Posterior cingulate gyrus (tissue), 11 donors: ENCODE results near the gene HOXD13.
A peak's percentile ranks its signal among the peaks of the same experiment; 100 is the strongest.

Source experiments
- DNase-seq, 10 donors: peaks; one replicate each; pipeline versions ENCODE4 v3.0.0 to v3.0.0-alpha.2; 2020 to 2021; ENCODE audit warnings: mixed read lengths in 3 of 10
- intact Hi-C: fragments of 100-400 bp; cut with DNase I; formaldehyde crosslinking; loops from one replicate; pipeline ENCODE4 v1.15.1; 2023

The HOXD13 gene

DNA sequence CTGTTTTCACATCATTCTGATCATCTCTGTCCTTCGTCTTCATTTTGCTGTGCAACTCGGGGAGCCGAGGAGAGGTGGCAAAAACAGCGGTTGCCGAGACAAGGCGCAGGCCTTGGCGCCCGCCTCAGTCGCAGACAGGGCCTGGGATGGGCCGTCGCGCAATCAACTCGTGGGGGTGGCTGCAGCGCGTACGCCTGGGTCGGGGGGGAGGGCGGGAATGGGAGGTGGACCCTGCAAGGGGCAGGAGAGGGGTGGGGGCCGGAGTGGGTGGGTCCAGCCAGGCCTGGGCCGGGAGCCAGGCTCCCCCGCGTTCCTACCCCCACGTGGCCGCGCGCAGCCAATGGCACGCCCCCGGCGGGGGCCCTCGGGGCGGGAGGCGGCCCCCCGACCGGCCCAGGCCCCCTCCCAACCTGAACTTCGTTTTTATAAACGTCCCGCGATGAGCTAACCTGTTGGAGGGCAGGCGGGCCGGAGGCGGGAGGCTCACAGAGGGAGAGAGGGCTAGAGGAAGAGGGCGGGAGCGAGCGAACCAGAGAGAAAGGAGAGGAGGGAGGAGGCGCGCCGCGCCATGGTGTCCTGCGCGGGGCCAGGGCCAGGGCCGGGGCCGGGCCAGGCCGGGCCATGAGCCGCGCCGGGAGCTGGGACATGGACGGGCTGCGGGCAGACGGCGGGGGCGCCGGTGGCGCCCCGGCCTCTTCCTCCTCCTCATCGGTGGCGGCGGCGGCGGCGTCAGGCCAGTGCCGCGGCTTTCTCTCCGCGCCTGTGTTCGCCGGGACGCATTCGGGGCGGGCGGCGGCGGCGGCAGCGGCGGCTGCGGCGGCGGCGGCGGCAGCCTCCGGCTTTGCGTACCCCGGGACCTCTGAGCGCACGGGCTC lies at the start of gene HOXD13:
HOXD13 (plus strand) TSS at position 452 of the 875 bp plus-strand sequence; CDS start at position 622, 170 bp downstream.
- intact Hi-C loops: no loop called here
- DNase-seq: peak in 1 of 10 donors; percentile 72

DNA sequence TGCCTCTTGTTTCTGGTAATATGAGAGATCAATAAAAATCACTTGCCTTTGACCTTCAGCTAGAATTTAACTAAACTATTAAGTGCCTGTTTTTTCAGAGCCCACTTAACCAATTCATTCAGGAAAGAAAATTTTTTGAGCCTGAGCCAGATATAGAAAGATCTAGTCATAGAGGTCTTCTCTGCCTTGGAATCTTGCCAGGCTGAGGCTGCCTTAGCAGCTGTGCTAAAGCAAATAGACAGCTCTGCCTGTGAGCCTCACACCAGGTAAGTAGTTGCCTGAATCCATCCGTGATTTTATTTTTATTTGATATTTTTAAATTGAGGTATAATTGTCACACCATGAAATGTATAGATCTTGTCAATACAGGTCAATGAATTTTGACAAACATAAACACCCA lies 36.1 kb upstream of the HOXD13 start:
- intact Hi-C loops: no loop called here
- DNase-seq: no peak

GRCh38 chr2:176063958-176064357 lies 28.6 kb upstream of the HOXD13 start:
- intact Hi-C loops: no loop called here
- no peak for DNase-seq

- intact Hi-C loops: no loop called here
- DNase-seq: peak in 1 of 10 donors; percentile 39
Observed at GRCh38 chr2:176066645-176067588, 25.6 kb upstream of the HOXD13 start.

DNA sequence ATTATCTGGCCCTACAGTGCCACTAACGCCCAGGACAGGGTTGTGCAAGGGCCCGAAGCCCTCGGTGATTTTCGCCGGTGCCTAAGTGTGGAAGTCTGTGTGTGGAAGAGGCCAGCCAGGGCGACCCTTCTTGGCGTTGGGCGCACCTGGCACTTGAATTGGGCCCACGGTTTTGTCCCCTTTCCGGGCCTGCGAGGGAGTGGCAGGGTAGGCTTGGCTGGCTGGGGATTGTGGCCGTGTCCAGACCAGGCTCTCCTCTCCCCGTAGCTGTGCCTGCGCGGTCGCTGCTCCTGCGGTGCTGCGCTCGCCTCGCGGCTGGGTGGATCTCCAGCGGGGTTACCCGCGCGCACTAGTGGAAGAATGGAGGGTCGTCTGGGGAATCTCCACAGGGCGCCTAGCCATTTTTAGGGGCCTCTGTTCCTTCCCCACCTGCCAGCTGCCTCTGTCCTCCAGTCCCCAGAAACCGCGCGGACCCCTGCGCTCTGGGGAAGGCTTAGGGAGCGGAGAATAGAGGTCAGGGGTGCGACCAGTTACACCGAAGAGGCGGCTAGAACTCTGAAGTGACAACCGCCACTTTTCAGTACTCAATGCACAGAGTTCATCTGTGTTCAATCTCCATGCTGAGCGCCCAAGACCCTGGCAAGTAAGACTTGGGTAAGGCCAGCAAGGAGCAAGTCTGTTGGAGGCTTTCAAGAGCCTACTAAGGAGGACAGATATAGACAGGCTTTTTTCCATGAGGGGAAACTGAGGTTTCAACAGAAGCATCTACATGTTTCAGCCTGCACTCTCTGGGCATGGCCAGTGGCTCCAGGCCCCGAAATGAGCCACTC lies 24.7 kb upstream of the HOXD13 start:
- DNase-seq: peak in 1 of 10 donors; percentile 71
- intact Hi-C loops: no loop called here

DNA sequence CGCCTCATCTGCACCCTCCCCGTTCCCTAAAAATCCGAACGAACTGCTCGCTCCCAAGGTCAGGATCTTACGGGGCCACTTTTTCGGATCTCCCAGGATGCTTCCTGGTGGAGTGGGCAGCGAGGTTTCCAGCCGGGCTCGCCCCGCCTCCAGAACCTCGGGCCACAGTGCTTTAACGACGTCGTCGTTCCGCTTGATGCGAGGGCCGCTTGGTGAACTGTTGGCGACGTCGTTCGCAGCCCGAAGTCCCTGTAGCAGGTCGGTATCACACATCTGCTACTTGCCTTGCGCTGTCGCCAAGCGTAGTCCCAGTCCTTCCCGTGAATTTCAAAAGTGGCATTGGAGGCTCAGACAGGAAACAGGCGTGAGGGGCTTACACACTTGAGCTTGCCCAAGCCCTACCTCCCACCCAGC lies 24.1 kb upstream of the HOXD13 start:
- intact Hi-C loops: no loop called here
- DNase-seq: peak in 1 of 10 donors; percentile 43

DNA sequence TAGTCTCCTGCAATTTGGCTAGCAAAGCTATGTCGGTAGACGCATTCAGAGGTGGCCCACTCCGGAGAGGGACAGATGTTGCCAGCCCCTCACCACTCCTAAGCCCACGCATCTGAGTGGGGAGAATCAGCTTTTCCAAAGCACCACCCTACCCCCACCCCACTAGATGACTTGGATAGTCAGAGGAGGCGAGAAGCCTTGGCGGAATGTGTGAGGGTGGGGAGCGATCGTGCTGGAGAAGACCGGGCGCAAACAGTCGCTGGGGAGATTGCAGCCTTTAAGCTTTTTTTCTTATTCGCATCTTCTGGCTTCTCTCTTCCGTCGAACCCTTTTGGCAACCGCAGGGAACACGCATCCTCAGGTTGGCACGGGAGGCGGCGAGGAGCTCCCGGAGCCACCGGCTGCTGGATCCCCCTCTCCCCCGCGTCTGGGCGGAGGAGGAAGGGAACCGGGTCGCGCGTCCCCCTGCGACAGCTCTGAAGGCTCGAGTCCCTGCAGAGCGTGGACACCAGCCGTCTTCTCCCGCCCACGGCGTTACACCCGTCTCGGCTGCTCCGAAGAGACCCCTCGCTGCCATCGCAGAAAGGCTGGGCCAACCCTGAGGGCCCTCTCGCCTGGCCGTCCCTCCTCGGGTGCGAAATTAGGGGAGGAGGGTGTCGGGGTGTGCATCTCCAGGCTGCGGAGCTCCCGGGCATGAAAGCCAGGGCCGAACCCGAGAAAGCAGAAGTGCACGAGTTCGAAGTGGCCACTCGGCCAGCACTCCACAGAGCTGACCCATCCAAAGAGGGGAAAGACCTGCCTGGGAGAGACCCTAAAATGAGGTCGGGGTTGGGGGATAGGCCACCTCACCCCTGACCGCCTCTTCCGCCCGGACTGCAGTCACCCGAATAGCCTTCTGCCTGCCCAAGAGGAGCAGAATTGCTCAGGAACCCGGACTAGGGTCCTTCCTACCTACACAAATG lies 20.9 kb upstream of the HOXD13 start:
- DNase-seq: no peak
- intact Hi-C loops: no loop called here

DNA sequence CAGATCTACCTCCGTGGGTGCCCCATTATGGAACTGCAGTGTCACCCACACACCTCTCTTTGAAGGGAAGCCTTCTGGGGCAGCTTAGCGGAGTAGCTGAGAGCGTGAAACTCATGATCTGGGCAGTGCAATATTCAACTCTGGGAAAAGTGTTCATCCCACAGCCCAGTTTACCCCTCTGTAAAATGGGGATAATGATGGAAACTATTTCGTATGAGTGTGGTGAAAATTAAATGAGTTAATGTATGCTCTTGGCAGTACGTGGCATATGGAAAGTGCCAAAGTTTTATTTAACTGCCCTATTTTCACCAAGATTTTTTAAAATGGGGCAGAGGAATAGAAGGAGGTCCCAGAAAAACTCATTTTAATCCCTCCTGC lies 20.2 kb upstream of the HOXD13 start:
- intact Hi-C loops: no loop called here

DNA sequence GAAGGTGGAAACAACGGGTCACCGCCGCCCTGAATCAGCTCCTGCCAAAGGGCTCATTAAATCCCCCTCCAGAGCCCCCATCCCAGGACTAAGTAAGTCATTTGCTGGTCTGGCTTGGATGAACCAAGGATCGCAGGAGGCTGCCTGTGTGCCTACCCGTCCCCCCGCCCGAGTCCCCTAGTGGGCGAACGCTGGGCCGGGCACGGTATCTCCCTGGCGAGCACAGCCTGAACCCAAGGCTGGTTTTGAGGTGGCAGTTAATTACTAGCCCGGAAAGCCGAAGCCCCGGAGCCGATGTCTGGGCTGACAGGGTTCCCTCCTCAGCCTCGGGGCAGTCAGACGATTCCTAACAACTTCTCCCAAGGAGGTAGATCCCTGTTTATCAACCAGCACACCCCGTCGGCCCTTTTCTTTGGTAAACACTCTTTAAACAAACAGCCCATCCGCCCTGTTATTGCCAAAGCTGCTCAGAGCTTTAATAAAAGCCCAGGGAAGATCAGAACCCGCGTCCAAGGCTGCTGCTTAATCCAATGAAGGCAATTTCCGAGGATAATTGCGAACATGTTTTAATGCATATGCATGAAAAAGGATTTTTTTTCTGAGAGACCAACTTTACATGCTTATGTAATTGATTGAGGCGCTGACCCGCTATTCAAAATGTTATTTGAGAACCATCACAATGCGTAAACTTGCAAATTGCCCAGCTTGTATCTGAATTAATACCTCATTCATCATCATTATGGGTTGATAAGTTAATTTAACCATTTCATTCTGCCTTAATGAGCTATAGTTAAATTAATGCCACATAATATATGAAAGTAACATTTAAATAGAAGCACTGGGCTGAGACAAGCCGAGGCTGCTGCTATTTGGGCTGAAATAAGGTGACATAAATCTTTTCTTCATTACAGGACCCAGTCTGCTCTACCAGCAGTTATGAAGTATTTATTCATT lies 19.3 kb upstream of the HOXD13 start:
- intact Hi-C loops: no loop called here
- peak in 1 of 10 donors; percentile 77 for DNase-seq

More for the DNA sequence above, 20.2 kb upstream of the HOXD13 start:
- no peak for DNase-seq

DNA sequence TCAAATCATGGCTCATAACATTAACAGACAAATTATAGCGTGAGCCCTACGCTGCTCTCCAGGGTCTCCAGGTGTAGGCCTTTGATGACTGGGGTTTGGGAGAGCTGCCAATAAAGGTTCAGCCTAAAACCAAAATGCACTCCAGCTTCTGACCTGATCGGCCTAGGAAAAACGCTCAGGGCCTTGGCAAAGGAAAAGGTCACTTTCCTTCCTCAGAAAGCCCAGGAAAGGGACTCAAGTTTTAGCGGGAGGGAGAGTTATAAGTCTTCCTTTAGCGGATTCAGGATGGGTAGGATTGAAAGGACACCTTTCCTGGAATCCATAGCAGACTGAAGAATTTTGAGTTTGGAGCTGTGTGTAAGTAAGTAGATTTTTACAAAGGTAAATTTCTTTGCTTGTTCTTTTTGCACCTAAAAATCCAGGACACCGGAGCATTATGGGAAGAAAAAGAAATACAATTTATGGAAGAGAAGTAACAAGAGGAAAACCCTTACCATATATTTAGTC lies 17.5 kb upstream of the HOXD13 start:
- no peak for DNase-seq
- intact Hi-C loops: no loop called here

GRCh38 chr2:176075481-176075880 lies 17.0 kb upstream of the HOXD13 start:
- intact Hi-C loops: no loop called here

GRCh38 chr2:176076063-176076462 lies 16.5 kb upstream of the HOXD13 start:
- no peak for DNase-seq
- intact Hi-C loops: no loop called here

More at GRCh38 chr2:176075481-176075880, 17.0 kb upstream of the HOXD13 start:
- no peak for DNase-seq

GRCh38 chr2:176076796-176077195 lies 15.7 kb upstream of the HOXD13 start:
- no peak for DNase-seq
- intact Hi-C loops: no loop called here

DNA sequence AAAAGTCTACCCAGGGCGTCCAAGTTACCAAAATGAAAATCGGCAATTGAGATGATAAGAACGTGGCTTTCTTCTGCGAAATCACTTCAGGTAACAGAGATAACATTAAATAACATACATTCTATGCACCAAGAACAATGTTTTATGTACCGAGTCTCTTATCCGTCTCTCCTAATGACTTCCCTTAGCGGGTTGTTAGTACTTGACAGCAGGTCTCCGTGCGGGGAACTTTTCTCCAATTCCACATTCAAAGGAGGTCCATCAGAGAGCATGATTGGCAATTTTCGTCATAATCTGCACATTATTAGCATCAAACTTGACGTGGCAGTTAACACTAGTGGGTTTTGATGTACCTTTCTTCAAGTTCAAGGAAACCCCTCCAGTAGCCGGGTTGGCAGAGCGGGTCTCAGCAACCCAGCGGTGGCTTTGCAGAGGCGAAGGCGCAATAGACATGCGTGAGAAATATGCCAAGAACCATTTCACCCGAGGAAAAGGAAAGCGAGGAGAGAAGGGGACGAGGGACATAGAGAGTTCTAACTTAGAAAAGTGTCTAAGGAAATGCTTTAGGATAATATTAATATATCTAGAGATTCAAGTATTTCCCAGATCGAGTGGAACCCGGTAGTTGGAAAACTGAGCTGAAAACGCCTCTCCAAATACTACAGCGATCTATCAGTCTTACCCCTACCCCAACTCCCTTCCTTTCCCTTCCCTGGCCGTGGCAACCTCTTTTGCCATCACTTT lies 13.8 kb upstream of the HOXD13 start:
- DNase-seq: no peak
- intact Hi-C loops: no loop called here

DNA sequence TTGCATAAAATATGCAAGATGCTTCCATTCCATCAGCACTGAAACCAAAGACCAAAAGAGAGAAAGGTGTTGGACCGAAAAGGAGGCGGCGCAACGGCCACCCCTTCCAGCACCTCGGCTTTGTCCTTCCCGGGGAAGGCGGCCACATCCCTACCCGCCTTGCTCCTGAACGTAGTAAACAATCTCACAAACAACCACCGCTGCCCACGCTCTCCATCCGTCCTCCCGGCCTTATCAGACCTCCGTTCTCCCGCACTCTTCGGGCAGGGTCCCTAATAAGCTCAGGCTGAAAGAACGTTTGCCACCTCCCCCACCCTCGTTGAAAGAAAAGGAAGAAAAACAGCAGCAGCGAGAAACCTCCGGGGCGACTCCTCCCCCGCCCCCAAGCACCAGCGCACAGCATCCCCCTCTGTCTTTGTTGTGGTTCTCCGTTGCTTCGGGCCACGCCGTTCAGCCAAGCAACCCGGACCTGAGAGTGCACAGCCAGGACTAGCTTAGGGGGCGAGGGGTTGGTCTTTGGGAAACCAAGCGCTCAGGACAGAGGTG lies 13.2 kb upstream of the HOXD13 start:
- intact Hi-C loops: no loop called here
- no peak for DNase-seq

GRCh38 chr2:176079831-176080539 lies 12.5 kb upstream of the HOXD13 start:
- no peak for DNase-seq
- intact Hi-C loops: no loop called here
